Glutamatergic neuron (in vitro differentiated cells): Measurements from ENCODE around the gene PRRX1. TPM values are rescaled to one million over a fixed set of nuclear protein-coding genes. Genes with fewer than 3 reads are reported as not detected.

Experiments used
- DNase-seq: peaks from one replicate; pipeline ENCODE4 v3.0.0; 2022
- H3K27ac Mint-ChIP-seq: one replicate; pipeline ENCODE4 v1.8.0; 2020; ENCODE audit warnings: mild to moderate bottlenecking, mixed read lengths, inconsistent platforms; ENCODE audit not compliant: unreplicated experiment
- H3K27me3 Mint-ChIP-seq: one replicate; pipeline ENCODE4 v1.8.0; 2020; ENCODE audit warnings: mild to moderate bottlenecking, moderate library complexity, mixed read lengths, inconsistent platforms; ENCODE audit not compliant: unreplicated experiment
- H3K36me3 Mint-ChIP-seq: one replicate; pipeline ENCODE4 v1.8.0; 2020; ENCODE audit warnings: mild to moderate bottlenecking, mixed read lengths, inconsistent platforms; ENCODE audit not compliant: unreplicated experiment
- H3K4me1 Mint-ChIP-seq: one replicate; pipeline ENCODE4 v1.8.0; 2020; ENCODE audit warnings: mild to moderate bottlenecking, low read depth, mixed read lengths, inconsistent platforms; ENCODE audit not compliant: unreplicated experiment
- H3K4me3 Mint-ChIP-seq: one replicate; pipeline ENCODE4 v1.8.0; 2020; ENCODE audit warnings: mild to moderate bottlenecking, mixed read lengths, inconsistent platforms; ENCODE audit not compliant: unreplicated experiment
- H3K9me3 Mint-ChIP-seq: one replicate; pipeline ENCODE4 v1.8.0; 2020; ENCODE audit warnings: mild to moderate bottlenecking, moderate library complexity, mixed read lengths, inconsistent platforms; ENCODE audit not compliant: unreplicated experiment
- CTCF ChIP-seq: fragments of 200-600 bp; sonication (generic); IDR thresholded peaks from one replicate; pipeline ENCODE4 v1.5.0; 2021; ENCODE audit not compliant: partially characterized antibody, unreplicated experiment
- total RNA-seq: library from RNA; stranded (reverse); fragmentation: NEBNext Ultra II Directional; extraction: Animal tissue kit (Norgen Biotek cat#: 25700); gene quantifications from one replicate; pipeline ENCODE4 v1.2.1, GENCODE V29; 2021; ENCODE audit not compliant: unreplicated experiment

Gene PRRX1
- total RNA-seq, 1 donor from 2014 or later = not detected

GRCh38 chr1:170768929-170769328 lies 105.0 kb downstream of the PRRX1 start:
- H3K27me3 Mint-ChIP-seq = no peaks in the 10 kb centered on the region
- H3K36me3 Mint-ChIP-seq = no peaks in the 10 kb centered on the region
- no peak for TF ChIP-seq CTCF
- H3K4me3 Mint-ChIP-seq = no peak overlapping the region
- H3K27ac Mint-ChIP-seq = no peak overlapping the region
- H3K4me1 Mint-ChIP-seq = no peaks in the 10 kb centered on the region
- H3K9me3 Mint-ChIP-seq = no peaks in the 10 kb centered on the region
- DNase-seq = no peak

GRCh38 chr1:170769691-170770090 lies 105.8 kb downstream of the PRRX1 start:
- no peaks in the 10 kb centered on the region for H3K36me3 Mint-ChIP-seq
- H3K4me1 Mint-ChIP-seq = no peaks in the 10 kb centered on the region
- DNase-seq = no peak
- no peak for TF ChIP-seq CTCF
- no peak overlapping the region for H3K4me3 Mint-ChIP-seq
- no peaks in the 10 kb centered on the region for H3K27me3 Mint-ChIP-seq
- H3K9me3 Mint-ChIP-seq = no peaks in the 10 kb centered on the region
- H3K27ac Mint-ChIP-seq = no peak overlapping the region

- Mint-ChIP-seq H3K27me3 (no peaks in the 10 kb centered on the region), H3K9me3 (no peaks in the 10 kb centered on the region), H3K4me1 (no peaks in the 10 kb centered on the region), H3K36me3 (no peaks in the 10 kb centered on the region), H3K27ac (no peak overlapping the region), H3K4me3 (no peak overlapping the region)
- no peak for TF ChIP-seq CTCF
- no peak for DNase-seq
These were observed 106.3 kb downstream of the PRRX1 start for GRCh38 chr1:170770254-170770653.

- no peaks in the 10 kb centered on the region for H3K27me3 Mint-ChIP-seq
- no peak for TF ChIP-seq CTCF
- DNase-seq = no peak
- no peak overlapping the region for H3K4me3 Mint-ChIP-seq
- peaks cover 7% of the 10 kb centered on the region for H3K4me1 Mint-ChIP-seq
- no peaks in the 10 kb centered on the region for H3K9me3 Mint-ChIP-seq
- H3K27ac Mint-ChIP-seq = no peak overlapping the region
- H3K36me3 Mint-ChIP-seq = no peaks in the 10 kb centered on the region
These were observed 112.3 kb downstream of the PRRX1 start for GRCh38 chr1:170776252-170776651.

- Mint-ChIP-seq H3K9me3 (no peaks in the 10 kb centered on the region), H3K36me3 (no peaks in the 10 kb centered on the region), H3K27me3 (no peaks in the 10 kb centered on the region), H3K27ac (no peak overlapping the region), H3K4me1 (peaks cover 7% of the 10 kb centered on the region), H3K4me3 (no peak overlapping the region)
- no peak for DNase-seq
- no peak for TF ChIP-seq CTCF
These were observed 112.8 kb downstream of the PRRX1 start for GRCh38 chr1:170776777-170777176.

Other genes starting within 250 kb of the PRRX1 start
- gene GORAB, start 132.0 kb upstream of the PRRX1 start, total RNA-seq = 9.1 TPM